Measurements from ENCODE around the gene GPR107.
"Not testable (repeated sequence)": the region's sequence is repeated elsewhere in the genome, so short reads cannot be mapped to it uniquely, and the experiment has no call there.

The GPR107 gene

GRCh38 chr9:130018265-130018664, 35.4 kb upstream of the GPR107 start:
- Histone ChIP-seq H3K27ac (ENCODE audit: low read depth, low read length) (no peak overlapping the region), H3K4me3 (ENCODE audit: low read depth, low read length) (no peak overlapping the region), H2AFZ (ENCODE audit: low read length, unreplicated experiment) (no peak overlapping the region), H3K79me2 (ENCODE audit: control insufficient read depth, insufficient read depth, low read length, unreplicated experiment) (peaks cover 34% of the 10 kb centered on the region), H3K27me3 (ENCODE audit: insufficient read depth, low read length) (no peaks in the 10 kb centered on the region), H3K36me3 (ENCODE audit: insufficient read depth, low read length) (peaks cover 2% of the 10 kb centered on the region; the same call in 1 of the 2 replicates), H3K4me1 (ENCODE audit: control insufficient read depth, insufficient read depth, low read length, unreplicated experiment) (peaks cover 27% of the 10 kb centered on the region)

- Histone ChIP-seq H3K27ac (ENCODE audit: low read depth, low read length) (peak overlapping the region; percentile 23; the same call in 1 of the 2 replicates), H3K27me3 (ENCODE audit: insufficient read depth, low read length) (no peaks in the 10 kb centered on the region), H2AFZ (ENCODE audit: low read length, unreplicated experiment) (no peak overlapping the region), H3K36me3 (ENCODE audit: insufficient read depth, low read length) (peaks cover 2% of the 10 kb centered on the region; the same call in 1 of the 2 replicates), H3K79me2 (ENCODE audit: control insufficient read depth, insufficient read depth, low read length, unreplicated experiment) (peaks cover 43% of the 10 kb centered on the region), H3K4me3 (ENCODE audit: low read depth, low read length) (no peak overlapping the region), H3K4me1 (ENCODE audit: control insufficient read depth, insufficient read depth, low read length, unreplicated experiment) (peaks cover 47% of the 10 kb centered on the region)
Observed at GRCh38 chr9:130020618-130021017, 33.1 kb upstream of the GPR107 start.

- Histone ChIP-seq H3K4me1 (ENCODE audit: control insufficient read depth, insufficient read depth, low read length, unreplicated experiment) (peaks cover 46% of the 10 kb centered on the region), H3K4me3 (ENCODE audit: low read depth, low read length) (no peak overlapping the region), H3K27me3 (ENCODE audit: insufficient read depth, low read length) (no peaks in the 10 kb centered on the region), H3K27ac (ENCODE audit: low read depth, low read length) (peak overlapping the region; percentile 23; the same call in 1 of the 2 replicates), H3K79me2 (ENCODE audit: control insufficient read depth, insufficient read depth, low read length, unreplicated experiment) (peaks cover 47% of the 10 kb centered on the region), H2AFZ (ENCODE audit: low read length, unreplicated experiment) (no peak overlapping the region), H3K36me3 (ENCODE audit: insufficient read depth, low read length) (peaks cover 1% of the 10 kb centered on the region; the same call in 1 of the 2 replicates)
Observed at GRCh38 chr9:130021123-130021522, 32.6 kb upstream of the GPR107 start.

- H3K4me3 ChIP-seq (ENCODE audit: low read depth, low read length); H3K36me3 ChIP-seq (ENCODE audit: insufficient read depth, low read length); H3K27ac ChIP-seq (ENCODE audit: low read depth, low read length); H3K27me3 ChIP-seq (ENCODE audit: insufficient read depth, low read length); H2AFZ ChIP-seq (ENCODE audit: low read length, unreplicated experiment): not testable (repeated sequence)
- Histone ChIP-seq H3K4me1 (ENCODE audit: control insufficient read depth, insufficient read depth, low read length, unreplicated experiment) (peaks cover 44% of the 10 kb centered on the region), H3K79me2 (ENCODE audit: control insufficient read depth, insufficient read depth, low read length, unreplicated experiment) (peaks cover 48% of the 10 kb centered on the region)
Observed at GRCh38 chr9:130021842-130022241, 31.9 kb upstream of the GPR107 start.

GRCh38 chr9:130022566-130023143, 31.1 kb upstream of the GPR107 start:
- H3K27ac ChIP-seq (ENCODE audit: low read depth, low read length): no peak overlapping the region
- H3K27me3 ChIP-seq (ENCODE audit: insufficient read depth, low read length): no peaks in the 10 kb centered on the region
- H2AFZ ChIP-seq (ENCODE audit: low read length, unreplicated experiment): no peak overlapping the region
- no peak overlapping the region for H3K4me3 ChIP-seq (ENCODE audit: low read depth, low read length)
- peaks cover 52% of the 10 kb centered on the region for H3K79me2 ChIP-seq (ENCODE audit: control insufficient read depth, insufficient read depth, low read length, unreplicated experiment)
- H3K4me1 ChIP-seq (ENCODE audit: control insufficient read depth, insufficient read depth, low read length, unreplicated experiment): peaks cover 47% of the 10 kb centered on the region
- no peaks in the 10 kb centered on the region for H3K36me3 ChIP-seq (ENCODE audit: insufficient read depth, low read length)

- no peak overlapping the region for H3K27ac ChIP-seq (ENCODE audit: low read depth, low read length)
- H3K79me2 ChIP-seq (ENCODE audit: control insufficient read depth, insufficient read depth, low read length, unreplicated experiment): peaks cover 55% of the 10 kb centered on the region
- H3K4me3 ChIP-seq (ENCODE audit: low read depth, low read length): no peak overlapping the region
- peaks cover 3% of the 10 kb centered on the region; the same call in 1 of the 2 replicates for H3K36me3 ChIP-seq (ENCODE audit: insufficient read depth, low read length)
- no peaks in the 10 kb centered on the region for H3K27me3 ChIP-seq (ENCODE audit: insufficient read depth, low read length)
- H2AFZ ChIP-seq (ENCODE audit: low read length, unreplicated experiment): no peak overlapping the region
- H3K4me1 ChIP-seq (ENCODE audit: control insufficient read depth, insufficient read depth, low read length, unreplicated experiment): peaks cover 53% of the 10 kb centered on the region
Observed at GRCh38 chr9:130023144-130023787, 30.4 kb upstream of the GPR107 start.

- Histone ChIP-seq H2AFZ (ENCODE audit: low read length, unreplicated experiment) (no peak overlapping the region), H3K79me2 (ENCODE audit: control insufficient read depth, insufficient read depth, low read length, unreplicated experiment) (peaks cover 62% of the 10 kb centered on the region), H3K27ac (ENCODE audit: low read depth, low read length) (peak overlapping the region; percentile 45), H3K4me3 (ENCODE audit: low read depth, low read length) (peak overlapping the region; percentile 13; the same call in 1 of the 2 replicates), H3K4me1 (ENCODE audit: control insufficient read depth, insufficient read depth, low read length, unreplicated experiment) (peaks cover 54% of the 10 kb centered on the region), H3K36me3 (ENCODE audit: insufficient read depth, low read length) (peaks cover 3% of the 10 kb centered on the region; the same call in 1 of the 2 replicates), H3K27me3 (ENCODE audit: insufficient read depth, low read length) (no peaks in the 10 kb centered on the region)
Observed at GRCh38 chr9:130023994-130024596, 29.6 kb upstream of the GPR107 start.

GRCh38 chr9:130024597-130024994, 29.1 kb upstream of the GPR107 start:
- Histone ChIP-seq H3K79me2 (ENCODE audit: control insufficient read depth, insufficient read depth, low read length, unreplicated experiment) (peaks cover 63% of the 10 kb centered on the region), H3K36me3 (ENCODE audit: insufficient read depth, low read length) (peaks cover 3% of the 10 kb centered on the region; the same call in 1 of the 2 replicates), H3K4me3 (ENCODE audit: low read depth, low read length) (peak overlapping the region; percentile 13; the same call in 1 of the 2 replicates), H3K27me3 (ENCODE audit: insufficient read depth, low read length) (no peaks in the 10 kb centered on the region), H2AFZ (ENCODE audit: low read length, unreplicated experiment) (no peak overlapping the region), H3K27ac (ENCODE audit: low read depth, low read length) (peak overlapping the region; percentile 45), H3K4me1 (ENCODE audit: control insufficient read depth, insufficient read depth, low read length, unreplicated experiment) (peaks cover 54% of the 10 kb centered on the region)

GRCh38 chr9:130026583-130027340, 26.9 kb upstream of the GPR107 start:
- Histone ChIP-seq H3K36me3 (ENCODE audit: insufficient read depth, low read length) (peaks cover 3% of the 10 kb centered on the region; the same call in 1 of the 2 replicates), H3K27ac (ENCODE audit: low read depth, low read length) (no peak overlapping the region), H3K79me2 (ENCODE audit: control insufficient read depth, insufficient read depth, low read length, unreplicated experiment) (peaks cover 62% of the 10 kb centered on the region), H3K4me3 (ENCODE audit: low read depth, low read length) (no peak overlapping the region), H3K4me1 (ENCODE audit: control insufficient read depth, insufficient read depth, low read length, unreplicated experiment) (peaks cover 53% of the 10 kb centered on the region), H2AFZ (ENCODE audit: low read length, unreplicated experiment) (no peak overlapping the region), H3K27me3 (ENCODE audit: insufficient read depth, low read length) (no peaks in the 10 kb centered on the region)

GRCh38 chr9:130027533-130028365, 26.0 kb upstream of the GPR107 start:
- Histone ChIP-seq H3K27me3 (ENCODE audit: insufficient read depth, low read length) (no peaks in the 10 kb centered on the region), H3K4me3 (ENCODE audit: low read depth, low read length) (no peak overlapping the region), H3K27ac (ENCODE audit: low read depth, low read length) (no peak overlapping the region), H3K4me1 (ENCODE audit: control insufficient read depth, insufficient read depth, low read length, unreplicated experiment) (peaks cover 53% of the 10 kb centered on the region), H3K36me3 (ENCODE audit: insufficient read depth, low read length) (peaks cover 3% of the 10 kb centered on the region; the same call in 1 of the 2 replicates), H3K79me2 (ENCODE audit: control insufficient read depth, insufficient read depth, low read length, unreplicated experiment) (peaks cover 67% of the 10 kb centered on the region), H2AFZ (ENCODE audit: low read length, unreplicated experiment) (no peak overlapping the region)
